OCI-LY7 (cell line): Measurements from ENCODE around the gene PLK4. TPM values are rescaled to one million over a fixed set of nuclear protein-coding genes. Genes with fewer than 3 reads are reported as not detected.
"Not testable (repeated sequence)": the region's sequence is repeated elsewhere in the genome, so short reads cannot be mapped to it uniquely, and the experiment has no call there.

Experiments
- BruUV-seq: library from RNA; stranded (reverse); fragments of 400-500 nt; replicated peaks from 2 replicates; lab custom pipeline; 2021; lab: Mats Ljungman, UMichigan
- CTCF ChIA-PET: fragments of 300-600 bp; sonication (Branson Sonifier 250); formaldehyde crosslinking; loops from one replicate; lab custom pipeline; 2022; ENCODE audit warnings: antibody characterized with exemption; ENCODE audit not compliant: unreplicated experiment; lab: Charles Lee
- POLR2A ChIA-PET: fragments of 300-600 bp; sonication (Branson Sonifier 250); formaldehyde crosslinking; loops from one replicate; lab custom pipeline; 2022; ENCODE audit warnings: antibody characterized with exemption; lab: Charles Lee
- DNase-seq: peaks from one replicate; pipeline ENCODE4 v3.0.0-alpha.2; 2015; ENCODE audit warnings: low spot score
- H2AFZ ChIP-seq: fragments of 200-600 bp; sonication (generic), shearing (Covaris generic); 2 replicates; pipeline ENCODE4 v1.6.1; 2014; ENCODE audit warnings: mild to moderate bottlenecking, antibody characterized with exemption, low read length, moderate library complexity
- H3K27ac ChIP-seq: fragments of 200-600 bp; sonication (generic); 2 replicates; pipeline ENCODE4 v1.5.1; 2014; ENCODE audit warnings: mixed run types, low read depth, mild to moderate bottlenecking, moderate library complexity, low read length, inconsistent platforms; ENCODE audit not compliant: poor library complexity, severe bottlenecking
- H3K36me3 ChIP-seq: fragments of 200-600 bp; sonication (generic); 2 replicates; pipeline ENCODE4 v1.6.1; 2014; ENCODE audit warnings: mild to moderate bottlenecking, antibody characterized with exemption, low read length, moderate library complexity, mixed read lengths; ENCODE audit not compliant: insufficient read depth
- H3K4me1 ChIP-seq: fragments of 200-600 bp; sonication (generic); 2 replicates; pipeline ENCODE4 v1.5.1; 2014; ENCODE audit warnings: mild to moderate bottlenecking, low read length; ENCODE audit not compliant: insufficient read depth, poor library complexity, severe bottlenecking
- H3K4me2 ChIP-seq: fragments of 200-600 bp; sonication (generic); 2 replicates; pipeline ENCODE4 v1.6.1; 2014; ENCODE audit warnings: mild to moderate bottlenecking, low read length
- H3K4me3 ChIP-seq: fragments of 200-600 bp; sonication (generic); 2 replicates; pipeline ENCODE4 v1.5.1; 2014; ENCODE audit warnings: mild to moderate bottlenecking, low read depth, low read length; ENCODE audit not compliant: poor library complexity, severe bottlenecking
- H3K79me2 ChIP-seq: fragments of 200-600 bp; sonication (generic); 2 replicates; pipeline ENCODE4 v1.6.1; 2016; ENCODE audit warnings: low read depth, mild to moderate bottlenecking, low read length, moderate library complexity, mixed read lengths; ENCODE audit not compliant: insufficient read depth
- H3K9me2 ChIP-seq: fragments of 200-600 bp; sonication (generic); 2 replicates; pipeline ENCODE4 v1.6.1; 2016; ENCODE audit warnings: mild to moderate bottlenecking, low read length, mixed read lengths; ENCODE audit not compliant: insufficient read depth
- H3K9me3 ChIP-seq: fragments of 200-600 bp; sonication (generic); 2 replicates; pipeline ENCODE4 v1.6.1; 2014; ENCODE audit warnings: mild to moderate bottlenecking, mixed run types, low read length, mixed read lengths
- H4K20me1 ChIP-seq: fragments of 200-600 bp; sonication (generic); 2 replicates; pipeline ENCODE4 v1.6.1; 2014; ENCODE audit warnings: mild to moderate bottlenecking, antibody characterized with exemption, low read length, moderate library complexity, mixed read lengths; ENCODE audit not compliant: insufficient read depth
- CTCF ChIP-seq: fragments of 200-600 bp; sonication (generic); conservative IDR thresholded peaks from 2 replicates; pipeline ENCODE4 v1.5.1; 2014; ENCODE audit warnings: mild to moderate bottlenecking, antibody characterized with exemption, low read length, moderate library complexity, mixed read lengths
- EZH2phosphoT487 ChIP-seq: fragments of 200-600 bp; sonication (generic); IDR thresholded peaks from 2 replicates; pipeline ENCODE4 v1.6.1; 2018; ENCODE audit warnings: low read depth, borderline replicate concordance, mild to moderate bottlenecking, mixed run types, antibody characterized with exemption, low read length, moderate library complexity, mixed read lengths
- intact Hi-C: fragments of 100-400 bp; cut with micrococcal nuclease; formaldehyde crosslinking; loops from one replicate; pipeline ENCODE4 v1.10.0; 2022; ENCODE audit not compliant: unreplicated experiment
- small RNA-seq: library from RNA; depleted of rRNA; stranded (forward); fragments of <200 nt; gene quantifications from one replicate; pipeline ENCODE3, GENCODE V24; 2014
- total RNA-seq, 2 experiments: library from RNA; depleted of rRNA in 1 of 2; stranded (reverse); fragments of >200 nt in 1 of 2; shearing (Covaris generic) in 1 of 2; gene quantifications; 2 replicates each; pipeline ENCODE4 v1.2.3, GENCODE V29; 2014 to 2022

PLK4 gene
- total RNA-seq, 2 experiments from 2014 or later = 68.3 to 74.1 TPM

- no peaks in the 10 kb centered on the region; the same call in 1 of the 2 replicates for H4K20me1 ChIP-seq
- H3K9me3 ChIP-seq = no peaks in the 10 kb centered on the region
- H2AFZ ChIP-seq = no peak overlapping the region
- H3K36me3 ChIP-seq = peaks cover 6% of the 10 kb centered on the region
- intact Hi-C loops = no loop called here
- H3K27ac ChIP-seq = no peak overlapping the region
- H3K9me2 ChIP-seq = no peaks in the 10 kb centered on the region
- H3K4me1 ChIP-seq = no peaks in the 10 kb centered on the region
- DNase-seq = no peak
- no peaks in the 10 kb centered on the region for H3K79me2 ChIP-seq
- BruUV-seq = no TSS peak
- ChIA-PET POLR2A (interaction anchor here (0.5 to 0.9 kb wide), 2 partner anchors 14 to 349 kb away, joined by 3 read pairs; no protein-coding TSS in a partner anchor), CTCF (no interaction called here)
- no peak for TF ChIP-seq CTCF
- no peak for TF ChIP-seq EZH2phosphoT487
- H3K4me2 ChIP-seq = no peak overlapping the region
- H3K4me3 ChIP-seq = no peak overlapping the region
Observed at GRCh38 chr4:127930175-127930574, 49.5 kb downstream of the PLK4 start.

- H3K9me2 ChIP-seq, H3K79me2 ChIP-seq, H4K20me1 ChIP-seq, CTCF ChIA-PET, H3K36me3 ChIP-seq, H3K9me3 ChIP-seq, H3K4me3 ChIP-seq, intact Hi-C loops, H3K4me1 ChIP-seq, BruUV-seq, H2AFZ ChIP-seq, DNase-seq, H3K27ac ChIP-seq, H3K4me2 ChIP-seq: not testable (repeated sequence)
- POLR2A ChIA-PET = interaction anchor here (0.6 to 1.5 kb wide), 2 partner anchors 15 to 127 kb away, joined by 3 read pairs; no protein-coding TSS in a partner anchor
Observed at GRCh38 chr4:127931836-127932235, 51.1 kb downstream of the PLK4 start.

- POLR2A ChIA-PET = interaction anchor here (0.6 to 1.1 kb wide), 4 partner anchors 15 to 690 kb away, joined by 3 to 5 read pairs (median 3); no protein-coding TSS in a partner anchor
- Histone ChIP-seq H3K9me3 (no peaks in the 10 kb centered on the region), H3K4me1 (no peaks in the 10 kb centered on the region), H3K36me3 (peaks cover 15% of the 10 kb centered on the region), H2AFZ (no peak overlapping the region), H3K79me2 (no peaks in the 10 kb centered on the region), H3K27ac (no peak overlapping the region), H3K9me2 (no peaks in the 10 kb centered on the region), H3K4me3 (no peak overlapping the region), H3K4me2 (no peak overlapping the region), H4K20me1 (no peaks in the 10 kb centered on the region)
- no peak for DNase-seq
- BruUV-seq = TSS peak; percentile 29
- CTCF ChIA-PET = no interaction called here
- TF ChIP-seq EZH2phosphoT487 = no peak
- intact Hi-C loops = no loop called here
Observed at GRCh38 chr4:127936974-127937373, 56.3 kb downstream of the PLK4 start.

Small RNAs within 50 kb of the gene (small RNA-seq; reads per million reads assigned to genes)
- not detected for gene RNU6-583P

Other genes with a start within 250 kb of the PLK4 start
- gene INTU, start 247.9 kb upstream of the PLK4 start, total RNA-seq (2014; rRNA removed; shearing (Covaris generic)) = not detected in 2 replicates
- gene INTU, start 247.9 kb upstream of the PLK4 start, total RNA-seq (2022) = not detected in 2 replicates
- gene SLC25A31, start 150.5 kb upstream of the PLK4 start, total RNA-seq (2014; rRNA removed; shearing (Covaris generic)) = not detected in 2 replicates
- not detected in 2 replicates for gene SLC25A31, start 150.5 kb upstream of the PLK4 start, total RNA-seq (2022)
- not detected in 2 replicates for gene HSPA4L, start 98.6 kb upstream of the PLK4 start, total RNA-seq (2014; rRNA removed; shearing (Covaris generic))
- not detected in 2 replicates for gene HSPA4L, start 98.6 kb upstream of the PLK4 start, total RNA-seq (2022)
- gene MFSD8, start 84.3 kb downstream of the PLK4 start, total RNA-seq (2014; rRNA removed; shearing (Covaris generic)) = 15.1 and 15.9 TPM in 2 replicates
- gene MFSD8, start 84.3 kb downstream of the PLK4 start, total RNA-seq (2022) = 19.8 and 26.7 TPM in 2 replicates
- gene ABHD18, start 84.5 kb downstream of the PLK4 start, total RNA-seq (2014; rRNA removed; shearing (Covaris generic)) = 8.6 and 10.4 TPM in 2 replicates
- gene ABHD18, start 84.5 kb downstream of the PLK4 start, total RNA-seq (2022) = 12.7 and 14.3 TPM in 2 replicates
- 16.5 and 22.1 TPM in 2 replicates for gene LARP1B, start 180.4 kb downstream of the PLK4 start, total RNA-seq (2014; rRNA removed; shearing (Covaris generic))
- gene LARP1B, start 180.4 kb downstream of the PLK4 start, total RNA-seq (2022) = 21.0 and 25.0 TPM in 2 replicates